Measurements from ENCODE around the gene SLC25A29.

- TF ChIP-seq CREB1 (IDR thresholded peaks at IDR 0.05) (no peak), KDM1A (IDR thresholded peaks at IDR 0.05; ENCODE audit: borderline replicate concordance, low read length) (no peak), POLR2A (IDR thresholded peaks at IDR 0.05; ENCODE audit: control extremely low read depth in 1 of 2, low read depth in 2 of 2, low read length in 2 of 2) (no peak), ATF2 (IDR thresholded peaks at IDR 0.05; ENCODE audit: low read length) (no peak), YY1 (IDR thresholded peaks at IDR 0.05; ENCODE audit: low read depth, low read length) (no peak), ZNF274 (IDR thresholded peaks at IDR 0.05; ENCODE audit: borderline replicate concordance, extremely low read depth, low read length) (no peak), JUN (IDR thresholded peaks at IDR 0.05; ENCODE audit: low read depth, low read length) (no peak), CTCF (IDR thresholded peaks at IDR 0.05; ENCODE audit: control extremely low read depth in 1 of 3, insufficient read depth in 1 of 3, low read depth in 1 of 3, low read length in 3 of 3) (no peak), BRCA1 (IDR thresholded peaks at IDR 0.05; ENCODE audit: low read depth, low read length) (no peak), EZH2 (IDR thresholded peaks at IDR 0.05; ENCODE audit: low read depth, low read length, severe bottlenecking) (no peak), SRF (IDR thresholded peaks at IDR 0.05; ENCODE audit: low read depth, low read length) (no peak)
- TF ChIP-seq, protein P1, sequence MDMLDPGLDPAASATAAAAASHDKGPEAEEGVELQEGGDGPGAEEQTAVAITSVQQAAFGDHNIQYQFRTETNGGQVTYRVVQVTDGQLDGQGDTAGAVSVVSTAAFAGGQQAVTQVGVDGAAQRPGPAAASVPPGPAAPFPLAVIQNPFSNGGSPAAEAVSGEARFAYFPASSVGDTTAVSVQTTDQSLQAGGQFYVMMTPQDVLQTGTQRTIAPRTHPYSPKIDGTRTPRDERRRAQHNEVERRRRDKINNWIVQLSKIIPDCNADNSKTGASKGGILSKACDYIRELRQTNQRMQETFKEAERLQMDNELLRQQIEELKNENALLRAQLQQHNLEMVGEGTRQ (IDR thresholded peaks at IDR 0.05; ENCODE audit: low read length) = no peak
Measured at GRCh38 chr14:100287202-100287997, 18.8 kb downstream of the SLC25A29 start.

Measured in H1 (cell line).